ENCODE data around the gene LHX8.

DNA sequence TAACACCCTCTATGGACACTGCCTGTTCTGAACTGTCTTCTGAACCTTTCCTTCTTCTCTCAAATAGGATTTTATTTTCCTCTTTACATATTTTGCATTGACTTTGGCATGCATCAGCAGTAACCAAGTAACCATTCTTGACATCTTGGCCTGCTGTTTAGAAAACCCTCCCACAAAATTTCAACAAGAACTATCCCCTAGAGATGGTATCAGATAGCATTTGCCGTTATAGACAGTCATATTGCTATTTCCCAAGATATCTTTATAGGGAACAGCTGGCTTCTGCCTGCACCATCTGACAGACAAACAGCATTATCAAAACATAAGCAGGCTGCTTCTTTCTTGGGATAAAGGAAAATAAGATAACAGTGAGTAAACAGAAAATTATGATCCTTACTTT, 54.7 kb downstream of the LHX8 start:
- TF ChIP-seq THYN1 (CRISPR knock-in tag; IDR thresholded peaks at IDR 0.05; ENCODE audit: borderline replicate concordance, low read depth) (no peak), ZNF709 (CRISPR knock-in tag; IDR thresholded peaks at IDR 0.05) (no peak), YY1 (IDR thresholded peaks at IDR 0.05; ENCODE audit: insufficient read depth, insufficient replicate concordance, low read depth, low read length) (no peak), GABPB1 (CRISPR knock-in tag; IDR thresholded peaks at IDR 0.05) (no peak), ZNF101 (CRISPR knock-in tag; IDR thresholded peaks at IDR 0.05; ENCODE audit: borderline replicate concordance, low read depth) (no peak), ZBTB7A (CRISPR knock-in tag; IDR thresholded peaks at IDR 0.05) (no peak), RFX1 (IDR thresholded peaks at IDR 0.05) (no peak), POLR2AphosphoS5 (IDR thresholded peaks at IDR 0.05; ENCODE audit: low read depth, low read length) (no peak)
- TF ChIP-seq, protein P1, sequence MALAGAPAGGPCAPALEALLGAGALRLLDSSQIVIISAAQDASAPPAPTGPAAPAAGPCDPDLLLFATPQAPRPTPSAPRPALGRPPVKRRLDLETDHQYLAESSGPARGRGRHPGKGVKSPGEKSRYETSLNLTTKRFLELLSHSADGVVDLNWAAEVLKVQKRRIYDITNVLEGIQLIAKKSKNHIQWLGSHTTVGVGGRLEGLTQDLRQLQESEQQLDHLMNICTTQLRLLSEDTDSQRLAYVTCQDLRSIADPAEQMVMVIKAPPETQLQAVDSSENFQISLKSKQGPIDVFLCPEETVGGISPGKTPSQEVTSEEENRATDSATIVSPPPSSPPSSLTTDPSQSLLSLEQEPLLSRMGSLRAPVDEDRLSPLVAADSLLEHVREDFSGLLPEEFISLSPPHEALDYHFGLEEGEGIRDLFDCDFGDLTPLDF (CRISPR knock-in tag; IDR thresholded peaks at IDR 0.05) = no peak
- TF ChIP-seq, protein P2, sequence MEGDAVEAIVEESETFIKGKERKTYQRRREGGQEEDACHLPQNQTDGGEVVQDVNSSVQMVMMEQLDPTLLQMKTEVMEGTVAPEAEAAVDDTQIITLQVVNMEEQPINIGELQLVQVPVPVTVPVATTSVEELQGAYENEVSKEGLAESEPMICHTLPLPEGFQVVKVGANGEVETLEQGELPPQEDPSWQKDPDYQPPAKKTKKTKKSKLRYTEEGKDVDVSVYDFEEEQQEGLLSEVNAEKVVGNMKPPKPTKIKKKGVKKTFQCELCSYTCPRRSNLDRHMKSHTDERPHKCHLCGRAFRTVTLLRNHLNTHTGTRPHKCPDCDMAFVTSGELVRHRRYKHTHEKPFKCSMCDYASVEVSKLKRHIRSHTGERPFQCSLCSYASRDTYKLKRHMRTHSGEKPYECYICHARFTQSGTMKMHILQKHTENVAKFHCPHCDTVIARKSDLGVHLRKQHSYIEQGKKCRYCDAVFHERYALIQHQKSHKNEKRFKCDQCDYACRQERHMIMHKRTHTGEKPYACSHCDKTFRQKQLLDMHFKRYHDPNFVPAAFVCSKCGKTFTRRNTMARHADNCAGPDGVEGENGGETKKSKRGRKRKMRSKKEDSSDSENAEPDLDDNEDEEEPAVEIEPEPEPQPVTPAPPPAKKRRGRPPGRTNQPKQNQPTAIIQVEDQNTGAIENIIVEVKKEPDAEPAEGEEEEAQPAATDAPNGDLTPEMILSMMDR (CRISPR knock-in tag; IDR thresholded peaks at IDR 0.05) = no peak
- TF ChIP-seq, protein P3, sequence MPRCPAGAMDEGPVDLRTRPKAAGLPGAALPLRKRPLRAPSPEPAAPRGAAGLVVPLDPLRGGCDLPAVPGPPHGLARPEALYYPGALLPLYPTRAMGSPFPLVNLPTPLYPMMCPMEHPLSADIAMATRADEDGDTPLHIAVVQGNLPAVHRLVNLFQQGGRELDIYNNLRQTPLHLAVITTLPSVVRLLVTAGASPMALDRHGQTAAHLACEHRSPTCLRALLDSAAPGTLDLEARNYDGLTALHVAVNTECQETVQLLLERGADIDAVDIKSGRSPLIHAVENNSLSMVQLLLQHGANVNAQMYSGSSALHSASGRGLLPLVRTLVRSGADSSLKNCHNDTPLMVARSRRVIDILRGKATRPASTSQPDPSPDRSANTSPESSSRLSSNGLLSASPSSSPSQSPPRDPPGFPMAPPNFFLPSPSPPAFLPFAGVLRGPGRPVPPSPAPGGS (CRISPR knock-in tag; IDR thresholded peaks at IDR 0.05) = no peak

All from HepG2 (cell line).